Thyroid gland (tissue), 4 donors: ENCODE measurements around the gene SLC12A8.

ENCODE experiments used
- CTCF ChIP-seq, 6 experiments: fragments of 200-600 bp in 3 of 6; fragments of 450-650 bp in 3 of 6; sonication (generic) in 3 of 6; IDR thresholded peaks; one replicate each; pipeline ENCODE4 v1.5.1; 2016 to 2019; ENCODE audit warnings: antibody characterized with exemption in 6 of 6, mild to moderate bottlenecking in 2 of 6, inconsistent platforms in 1 of 6, moderate library complexity in 1 of 6
- POLR2A ChIP-seq, 2 donors: fragments of 450-650 bp; IDR thresholded peaks; one replicate each; pipeline ENCODE4 v1.6.1; 2017; ENCODE audit warnings: antibody characterized with exemption in 2 of 2, mild to moderate bottlenecking in 2 of 2, moderate library complexity in 1 of 2

- TF ChIP-seq CTCF (IDR thresholded peaks at IDR 0.05) (no peak), POLR2A (IDR thresholded peaks at IDR 0.05) (no peak)
Observed at GRCh38 chr3:125033616-125034015, 178.9 kb downstream of the SLC12A8 start.
